HG03039 (cell line): ENCODE results near the gene ASAP2.

Experiments used
- ATAC-seq: cut with Tn5 transposase; IDR thresholded peaks from one replicate; pipeline ENCODE4 v1.9.1; 2021; ENCODE audit warnings: mild to moderate bottlenecking, moderate library complexity; ENCODE audit not compliant: unreplicated experiment

The ASAP2 gene

GRCh38 chr2:9313443-9313842, 106.8 kb downstream of the ASAP2 start:
- no peak for ATAC-seq

- ATAC-seq, result no peak
Measured at GRCh38 chr2:9315280-9315847, 108.8 kb downstream of the ASAP2 start.

- no peak for ATAC-seq
Measured at GRCh38 chr2:9317559-9317958, 110.9 kb downstream of the ASAP2 start.

- ATAC-seq, result no peak
Measured at GRCh38 chr2:9318461-9319337, 112.1 kb downstream of the ASAP2 start.

GRCh38 chr2:9319338-9319715, 112.7 kb downstream of the ASAP2 start:
- no peak for ATAC-seq

- no peak for ATAC-seq
Measured at GRCh38 chr2:9322576-9322975, 116.0 kb downstream of the ASAP2 start.

- no peak for ATAC-seq
Measured at GRCh38 chr2:9325428-9325827, 118.8 kb downstream of the ASAP2 start.

- ATAC-seq, result no peak
Measured at GRCh38 chr2:9326975-9327374, 120.4 kb downstream of the ASAP2 start.

GRCh38 chr2:9327873-9328352, 121.3 kb downstream of the ASAP2 start:
- no peak for ATAC-seq

GRCh38 chr2:9328931-9329330, 122.3 kb downstream of the ASAP2 start:
- no peak for ATAC-seq

GRCh38 chr2:9329497-9329896, 122.9 kb downstream of the ASAP2 start:
- ATAC-seq, result no peak

- ATAC-seq, result no peak
Measured at GRCh38 chr2:9330612-9331270, 124.1 kb downstream of the ASAP2 start.

GRCh38 chr2:9331704-9332103, 125.1 kb downstream of the ASAP2 start:
- no peak for ATAC-seq

- no peak for ATAC-seq
Measured at GRCh38 chr2:9332136-9332852, 125.7 kb downstream of the ASAP2 start.

GRCh38 chr2:9332853-9333245, 126.2 kb downstream of the ASAP2 start:
- ATAC-seq, result no peak

- no peak for ATAC-seq
Measured at GRCh38 chr2:9333591-9334171, 127.1 kb downstream of the ASAP2 start.

- ATAC-seq, result no peak
Measured at GRCh38 chr2:9334761-9335160, 128.1 kb downstream of the ASAP2 start.

- ATAC-seq, result no peak
Measured at GRCh38 chr2:9335322-9335832, 128.8 kb downstream of the ASAP2 start.

- no peak for ATAC-seq
Measured at GRCh38 chr2:9336241-9336575, 129.6 kb downstream of the ASAP2 start.

- ATAC-seq, result no peak
Measured at GRCh38 chr2:9336576-9337314, 130.1 kb downstream of the ASAP2 start.
